GM18868 (cell line): Measurements from ENCODE around the gene ATP5F1E.

Source experiments
- ATAC-seq: cut with Tn5 transposase; IDR thresholded peaks from one replicate; pipeline ENCODE4 v1.9.1; 2021; ENCODE audit warnings: mild to moderate bottlenecking, moderate library complexity; ENCODE audit not compliant: unreplicated experiment

ATP5F1E gene

GRCh38 chr20:59006864-59007664 lies 25.1 kb downstream of the ATP5F1E start, which contains the start of gene CTSZ:
TSS of gene CTSZ (minus strand) at chr20:59007254. CDS start at chr20:59007128, 126 bp downstream.
- ATAC-seq, result peak; percentile 17

- no peak for ATAC-seq
These were observed 25.8 kb downstream of the ATP5F1E start for GRCh38 chr20:59006167-59006863.

- no peak for ATAC-seq
These were observed 26.5 kb downstream of the ATP5F1E start for GRCh38 chr20:59005523-59006166.

- ATAC-seq, result peak; percentile 50
These were observed 27.2 kb downstream of the ATP5F1E start for GRCh38 chr20:59004763-59005522.

- peak; percentile 1 for ATAC-seq
These were observed 27.7 kb downstream of the ATP5F1E start for GRCh38 chr20:59004493-59004762.

- ATAC-seq, result no peak
These were observed 28.2 kb downstream of the ATP5F1E start for GRCh38 chr20:59003836-59004492.

GRCh38 chr20:59002874-59003399 lies 29.2 kb downstream of the ATP5F1E start:
- no peak for ATAC-seq

- ATAC-seq, result no peak
These were observed 29.7 kb downstream of the ATP5F1E start for GRCh38 chr20:59002388-59002787.

GRCh38 chr20:59001449-59002171 lies 30.5 kb downstream of the ATP5F1E start:
- ATAC-seq, result no peak

GRCh38 chr20:59001068-59001448 lies 31.1 kb downstream of the ATP5F1E start:
- no peak for ATAC-seq

GRCh38 chr20:59000326-59000725 lies 31.8 kb downstream of the ATP5F1E start:
- no peak for ATAC-seq

GRCh38 chr20:58998656-58999055 lies 33.5 kb downstream of the ATP5F1E start:
- ATAC-seq, result no peak

GRCh38 chr20:58997141-58997770 lies 34.9 kb downstream of the ATP5F1E start:
- ATAC-seq, result no peak

GRCh38 chr20:58996226-58996611 lies 35.9 kb downstream of the ATP5F1E start:
- ATAC-seq, result no peak

- ATAC-seq, result no peak
These were observed 36.5 kb downstream of the ATP5F1E start for GRCh38 chr20:58995461-58996225.

GRCh38 chr20:58994390-58995159 lies 37.6 kb downstream of the ATP5F1E start:
- ATAC-seq, result no peak

- no peak for ATAC-seq
These were observed 38.5 kb downstream of the ATP5F1E start for GRCh38 chr20:58993332-58994248.
